GM12891 (cell line): ENCODE results near the gene CX3CR1.
A peak's percentile ranks its signal among the peaks of the same experiment; 100 is the strongest.

ENCODE experiments used
- DNase-seq: peaks from one replicate; pipeline ENCODE4 v3.0.0; 2011; ENCODE audit warnings: low spot score; ENCODE audit not compliant: insufficient read length
- FAIRE-seq: peaks from 2 replicates; lab custom pipeline; 2011; peaks lifted over from hg19 to GRCh38; lab: Jason Lieb, UNC
- PAX5 ChIP-seq: IDR thresholded peaks from 2 replicates; pipeline ENCODE4 v1.6.1; 2011; ENCODE audit warnings: low read length, moderate library complexity, mild to moderate bottlenecking; ENCODE audit not compliant: insufficient read depth, severe bottlenecking
- POLR2A ChIP-seq: IDR thresholded peaks from 2 replicates; pipeline ENCODE4 v1.6.1; 2011; ENCODE audit warnings: low read depth, low read length, control low read depth
- POLR2AphosphoS5 ChIP-seq: IDR thresholded peaks from 2 replicates; pipeline ENCODE4 v1.6.1; 2011; ENCODE audit warnings: low read depth, low read length, control low read depth
- POU2F2 ChIP-seq: IDR thresholded peaks from 2 replicates; pipeline ENCODE4 v1.6.1; 2011; ENCODE audit warnings: low read depth, mild to moderate bottlenecking, control low read depth, low read length, moderate library complexity
- SPI1 ChIP-seq: IDR thresholded peaks from 2 replicates; pipeline ENCODE4 v1.6.1; 2011; ENCODE audit warnings: low read depth, low read length, control low read depth
- TAF1 ChIP-seq: IDR thresholded peaks from 2 replicates; pipeline ENCODE4 v1.6.1; 2011; ENCODE audit warnings: low read depth, low read length, control low read depth

The CX3CR1 gene

DNA sequence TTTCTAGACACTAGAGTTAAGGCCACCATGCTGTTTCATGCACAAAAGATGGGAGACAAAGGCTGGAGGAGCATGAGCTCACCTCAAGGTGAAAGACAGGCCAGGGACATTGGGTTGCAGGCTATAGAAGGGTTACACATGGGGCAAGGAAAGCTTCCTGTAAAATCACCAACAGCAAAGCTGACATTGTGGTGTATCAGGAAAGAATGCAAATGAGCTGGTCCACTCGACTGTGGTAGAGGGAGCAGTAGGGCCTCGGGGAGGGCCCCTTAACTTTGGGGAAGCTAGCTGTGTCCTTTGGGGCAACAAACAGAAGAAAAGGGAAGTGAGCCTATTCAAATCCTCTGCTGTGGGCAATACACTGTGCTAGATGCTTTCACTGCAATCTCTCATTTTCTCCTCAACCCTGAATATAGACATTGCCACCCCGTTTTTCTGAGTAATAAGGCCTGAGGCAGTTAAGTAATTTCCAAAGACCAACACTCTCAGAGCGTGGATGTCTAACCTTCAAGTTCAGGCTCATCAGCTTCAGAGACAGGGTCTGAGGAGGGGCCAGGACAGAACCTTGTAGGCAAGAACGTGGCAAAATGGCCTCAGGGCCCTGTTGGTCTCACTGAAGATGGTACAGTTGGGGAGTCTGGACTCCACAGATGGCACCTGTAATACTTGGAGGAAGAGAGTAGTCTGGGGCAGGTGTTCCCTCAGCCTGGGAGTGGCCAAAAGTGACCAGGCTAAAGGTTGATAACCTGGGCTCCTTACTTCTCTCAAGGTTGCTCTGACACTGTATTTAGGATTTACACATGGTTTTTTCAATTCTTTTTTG lies 24.1 kb downstream of the CX3CR1 start:
- DNase-seq = peak; percentile 35
- TF ChIP-seq PAX5 (no peak), SPI1 (peak; percentile 100), POU2F2 (peak; percentile 96)
- peak; percentile 99 for FAIRE-seq

DNA sequence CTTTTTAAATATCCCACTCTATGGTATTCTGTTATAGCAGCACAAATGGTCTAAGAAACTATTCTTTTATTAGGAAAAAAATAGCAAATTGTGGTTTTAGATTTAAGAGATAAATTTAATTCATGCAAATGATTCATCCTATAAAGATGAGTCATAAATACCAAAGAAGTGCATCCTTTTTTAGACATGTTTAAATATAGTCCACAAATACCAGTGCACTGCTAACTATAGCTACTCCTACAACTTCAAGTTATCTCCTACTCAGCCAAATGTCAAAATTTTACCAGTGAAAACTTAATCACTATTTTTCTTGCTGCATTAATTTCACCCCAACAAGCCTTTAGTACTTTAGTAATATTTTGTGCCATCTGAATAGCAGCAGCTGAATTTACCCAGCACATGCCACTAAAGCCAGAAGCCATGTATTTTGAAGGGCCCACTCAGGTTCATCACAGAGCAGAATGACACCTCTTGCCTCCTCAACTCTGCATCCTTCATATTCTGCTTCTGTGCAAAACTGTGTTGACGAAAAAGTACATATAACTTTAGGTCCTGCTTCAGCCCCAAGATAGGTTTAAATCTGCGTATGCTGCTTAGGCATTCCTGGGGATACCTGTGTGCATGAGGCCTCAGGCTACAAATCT lies 24.9 kb downstream of the CX3CR1 start:
- FAIRE-seq (peak; percentile 38), DNase-seq (no peak)
- no peak for TF ChIP-seq POU2F2
- TF ChIP-seq PAX5 = no peak
- no peak for TF ChIP-seq POLR2A
- TF ChIP-seq TAF1 = no peak
- no peak for TF ChIP-seq POLR2AphosphoS5

DNA sequence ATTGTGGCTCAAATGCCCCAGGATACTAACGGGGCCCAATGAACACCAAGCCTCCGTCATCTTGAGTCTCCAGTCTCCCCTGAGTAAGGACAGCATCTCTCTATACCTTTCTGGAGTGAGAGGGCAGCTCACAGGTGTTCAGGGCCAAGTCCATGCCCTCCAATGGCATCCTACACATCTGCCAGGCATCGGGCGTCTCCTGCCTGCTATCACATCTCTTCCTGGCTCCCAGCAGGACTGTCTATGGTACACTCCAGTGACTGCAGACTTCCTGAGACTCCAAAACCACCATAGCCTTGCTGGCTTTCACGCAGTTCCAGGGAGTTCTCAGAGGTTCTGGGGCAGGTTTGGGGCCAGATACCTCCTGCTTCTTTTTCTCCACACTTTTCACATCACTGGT lies 28.3 kb downstream of the CX3CR1 start:
- FAIRE-seq (no peak), DNase-seq (no peak)
- TF ChIP-seq POLR2AphosphoS5 (no peak), SPI1 (no peak), PAX5 (no peak), POLR2A (no peak), POU2F2 (no peak), TAF1 (no peak)

DNA sequence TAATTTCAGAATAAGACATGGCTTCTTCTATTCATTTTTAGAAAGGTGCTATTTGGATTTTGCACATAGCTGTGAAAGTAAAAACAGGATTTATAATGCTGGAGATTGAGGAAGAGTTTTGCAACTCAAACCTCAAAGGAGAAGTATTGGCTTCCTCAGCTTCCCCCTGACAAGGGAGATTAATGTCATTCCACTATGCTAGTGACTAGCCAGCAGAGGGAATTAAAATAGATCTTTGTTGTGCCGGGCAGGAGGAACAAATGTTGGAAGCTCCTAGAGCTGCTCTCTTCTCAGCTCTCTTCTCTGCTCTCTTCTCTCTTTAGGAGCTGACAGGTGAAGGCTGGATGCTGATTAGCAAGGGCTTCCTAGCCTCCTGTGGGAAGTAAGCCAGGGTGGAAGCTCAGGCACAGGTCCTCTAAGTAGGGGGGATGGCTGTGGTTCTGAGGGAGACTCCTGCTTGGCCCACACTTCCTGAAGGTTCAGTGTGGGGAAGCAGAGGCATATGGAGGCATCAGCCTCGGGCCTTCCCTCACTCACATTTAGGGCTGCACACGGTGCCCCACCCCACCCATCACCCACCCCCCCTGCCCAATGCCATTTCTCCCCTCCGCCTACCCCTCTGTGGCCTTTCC lies 29.6 kb downstream of the CX3CR1 start:
- DNase-seq (no peak), FAIRE-seq (no peak)
- TF ChIP-seq POU2F2 = no peak
- no peak for TF ChIP-seq TAF1
- TF ChIP-seq PAX5 = no peak
- TF ChIP-seq POLR2AphosphoS5 = no peak
- no peak for TF ChIP-seq POLR2A
- TF ChIP-seq SPI1 = no peak

DNA sequence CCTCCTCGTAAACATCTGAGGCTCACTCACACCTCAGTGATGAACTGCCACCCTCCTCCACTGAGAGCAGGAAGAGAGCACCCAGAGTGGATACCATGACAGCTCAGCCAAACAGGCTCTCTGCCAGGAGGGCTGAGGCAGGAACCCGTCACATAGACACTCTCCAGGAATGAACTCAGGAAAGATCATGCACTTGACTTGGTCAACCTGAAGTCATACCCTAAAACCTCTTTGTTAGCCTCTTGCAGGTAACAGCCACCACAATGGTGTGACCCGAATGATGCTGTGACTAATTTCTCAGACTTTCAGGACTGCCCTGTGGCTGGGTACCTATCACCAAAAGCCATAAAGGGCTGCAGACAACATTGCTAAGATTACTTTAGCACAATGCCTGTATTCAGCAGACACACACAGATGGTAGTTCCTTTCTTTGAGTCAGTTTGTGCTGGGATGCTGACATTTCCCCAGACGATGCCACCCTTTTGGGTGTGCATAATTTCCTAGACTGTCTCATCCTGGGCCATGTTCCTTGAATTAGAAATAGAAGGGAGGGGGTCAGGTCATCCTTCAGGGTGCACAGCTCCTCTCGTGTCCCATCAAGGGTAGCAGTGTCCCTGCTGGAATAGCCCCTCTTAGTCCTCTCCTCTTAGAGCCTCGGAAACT lies 30.3 kb downstream of the CX3CR1 start:
- no peak for TF ChIP-seq POU2F2
- TF ChIP-seq TAF1 = no peak
- TF ChIP-seq POLR2A = no peak
- no peak for TF ChIP-seq POLR2AphosphoS5
- no peak for TF ChIP-seq SPI1
- TF ChIP-seq PAX5 = no peak
- FAIRE-seq = peak; percentile 80
- no peak for DNase-seq

DNA sequence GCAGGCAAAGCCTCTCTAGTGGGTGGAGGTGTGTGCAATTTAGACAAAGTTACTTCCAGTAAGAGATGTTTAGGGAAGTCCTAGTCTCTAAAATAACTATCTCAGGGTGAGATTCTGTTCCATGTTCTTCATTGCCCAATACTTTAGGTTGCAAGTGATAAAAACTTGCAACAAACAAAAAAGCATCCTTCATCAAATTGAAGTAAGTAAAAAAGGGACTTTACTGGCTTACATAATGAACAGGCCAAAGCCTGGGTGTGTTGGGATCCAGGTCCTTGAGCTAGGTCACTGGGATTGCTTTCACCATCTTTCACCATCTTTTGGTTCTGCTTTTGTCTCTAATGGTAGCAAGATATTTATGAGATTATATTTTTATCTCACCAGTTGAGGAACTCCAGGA lies 38.3 kb downstream of the CX3CR1 start:
- TF ChIP-seq POLR2A = no peak
- TF ChIP-seq SPI1 = no peak
- TF ChIP-seq TAF1 = no peak
- no peak for TF ChIP-seq PAX5
- TF ChIP-seq POU2F2 = no peak
- no peak for TF ChIP-seq POLR2AphosphoS5
- FAIRE-seq (no peak), DNase-seq (no peak)

DNA sequence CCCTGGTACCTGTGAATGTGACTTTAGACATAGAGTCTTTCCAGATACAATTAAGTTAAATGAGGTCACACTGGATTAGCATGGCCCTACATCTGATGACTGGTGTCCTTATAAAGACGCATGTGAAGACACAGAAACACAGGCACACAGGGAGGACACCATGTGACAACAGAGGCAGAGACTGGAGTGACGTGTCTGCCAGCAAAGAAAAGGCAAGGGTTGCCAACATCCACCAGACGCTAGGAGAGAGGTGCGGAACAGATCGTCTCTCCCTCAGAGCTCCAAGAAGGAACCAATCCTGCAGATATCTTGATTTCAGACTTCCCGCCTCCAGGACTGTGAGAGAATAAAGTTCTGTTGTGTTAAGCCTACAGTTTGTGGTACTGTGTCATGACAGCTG lies 42.8 kb downstream of the CX3CR1 start:
- no peak for TF ChIP-seq POLR2AphosphoS5
- TF ChIP-seq SPI1 = no peak
- no peak for TF ChIP-seq POLR2A
- no peak for TF ChIP-seq PAX5
- no peak for TF ChIP-seq POU2F2
- TF ChIP-seq TAF1 = no peak
- no peak for DNase-seq
- no peak for FAIRE-seq

DNA sequence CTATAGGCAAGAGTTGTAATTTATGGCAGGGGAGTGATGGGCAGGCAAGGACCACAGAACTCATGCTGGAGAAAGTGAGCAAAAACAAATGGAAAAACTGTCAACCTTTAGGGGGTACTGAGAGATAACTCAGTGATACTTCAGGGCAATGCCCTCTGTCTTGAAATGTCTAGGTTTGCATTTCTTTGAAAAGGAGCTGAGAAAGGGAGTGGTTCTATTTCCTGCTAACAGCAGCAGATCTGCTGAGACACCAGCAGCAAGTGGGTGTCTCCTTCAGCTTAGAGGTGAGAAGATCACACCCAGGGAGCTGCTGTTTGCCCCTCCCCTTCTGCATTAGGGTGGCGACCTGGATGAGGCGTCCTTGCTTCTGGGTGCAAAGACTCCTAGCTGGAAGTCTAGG lies 45.2 kb downstream of the CX3CR1 start:
- no peak for DNase-seq
- FAIRE-seq = no peak
- TF ChIP-seq POLR2A (no peak), PAX5 (no peak), SPI1 (no peak), TAF1 (no peak), POLR2AphosphoS5 (no peak), POU2F2 (no peak)

DNA sequence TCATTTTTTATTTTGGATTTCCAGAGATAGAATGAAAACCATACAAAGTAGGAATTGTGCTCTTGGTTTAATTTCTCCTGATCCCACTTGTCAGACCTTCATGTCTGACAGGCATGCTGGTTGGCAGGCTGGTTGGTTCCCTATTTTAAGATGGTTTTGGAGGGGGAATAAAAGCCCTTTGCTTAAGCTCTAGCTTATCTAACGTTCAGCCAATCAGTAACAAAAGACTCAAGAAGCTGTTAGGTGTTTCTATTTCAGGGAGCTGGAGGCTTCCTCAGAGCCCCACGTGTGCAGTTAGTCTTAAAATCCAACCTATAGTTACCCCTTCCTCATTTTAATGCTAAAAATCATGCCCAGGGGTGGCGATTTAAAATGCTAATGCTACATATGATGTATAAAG lies 47.0 kb downstream of the CX3CR1 start:
- no peak for DNase-seq
- no peak for FAIRE-seq
- no peak for TF ChIP-seq POLR2A
- no peak for TF ChIP-seq POU2F2
- no peak for TF ChIP-seq SPI1
- no peak for TF ChIP-seq POLR2AphosphoS5
- no peak for TF ChIP-seq TAF1
- TF ChIP-seq PAX5 = no peak
